PC-9 (cell line): ENCODE data around the gene CCDC91.

Source experiments
- EZH2 ChIP-seq: fragments of 200-600 bp; sonication (generic); IDR thresholded peaks from 2 replicates; pipeline ENCODE4 v1.8.0; 2017; ENCODE audit warnings: antibody characterized with exemption, low read depth
- TF ChIP-seq, protein P1 (sequence below): fragments of 200-600 bp; sonication (generic); conservative IDR thresholded peaks from 2 replicates; pipeline ENCODE4 v1.6.1; 2017; ENCODE audit warnings: mixed run types, antibody characterized with exemption, mild to moderate bottlenecking, moderate library complexity

DNA sequence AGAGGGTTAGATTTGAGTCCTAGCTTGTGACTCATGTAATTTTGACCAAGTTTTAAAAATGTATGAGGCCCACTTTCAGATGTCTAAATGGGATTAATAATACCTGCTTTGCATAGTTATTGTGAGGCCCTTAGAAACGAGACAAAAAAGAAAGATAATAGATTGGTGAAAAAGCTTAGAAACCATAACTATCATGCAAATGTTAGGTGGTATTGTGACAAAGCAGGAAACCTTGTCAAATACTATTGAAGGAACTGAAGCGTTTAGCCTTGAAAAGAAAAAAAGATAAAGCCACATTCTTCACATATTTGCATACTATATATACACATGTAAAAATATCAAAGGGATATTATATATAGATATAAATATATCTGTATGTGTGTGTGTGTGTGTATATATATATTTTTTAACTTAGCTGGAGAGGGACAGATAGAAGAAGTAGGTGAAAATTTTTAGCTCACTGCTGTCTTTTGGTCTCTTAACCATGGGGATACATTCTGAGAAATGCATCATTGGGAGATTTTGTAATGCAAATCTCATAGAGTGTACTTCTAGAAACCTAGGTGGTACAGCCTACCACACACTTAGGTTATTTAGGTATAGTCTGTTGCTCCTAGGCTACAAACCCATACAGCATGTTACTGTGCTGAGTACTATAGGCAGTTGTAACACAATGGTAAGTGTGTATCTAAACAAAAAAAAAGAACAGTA, 270.3 kb downstream of the CCDC91 start:
- TF ChIP-seq, protein P1, sequence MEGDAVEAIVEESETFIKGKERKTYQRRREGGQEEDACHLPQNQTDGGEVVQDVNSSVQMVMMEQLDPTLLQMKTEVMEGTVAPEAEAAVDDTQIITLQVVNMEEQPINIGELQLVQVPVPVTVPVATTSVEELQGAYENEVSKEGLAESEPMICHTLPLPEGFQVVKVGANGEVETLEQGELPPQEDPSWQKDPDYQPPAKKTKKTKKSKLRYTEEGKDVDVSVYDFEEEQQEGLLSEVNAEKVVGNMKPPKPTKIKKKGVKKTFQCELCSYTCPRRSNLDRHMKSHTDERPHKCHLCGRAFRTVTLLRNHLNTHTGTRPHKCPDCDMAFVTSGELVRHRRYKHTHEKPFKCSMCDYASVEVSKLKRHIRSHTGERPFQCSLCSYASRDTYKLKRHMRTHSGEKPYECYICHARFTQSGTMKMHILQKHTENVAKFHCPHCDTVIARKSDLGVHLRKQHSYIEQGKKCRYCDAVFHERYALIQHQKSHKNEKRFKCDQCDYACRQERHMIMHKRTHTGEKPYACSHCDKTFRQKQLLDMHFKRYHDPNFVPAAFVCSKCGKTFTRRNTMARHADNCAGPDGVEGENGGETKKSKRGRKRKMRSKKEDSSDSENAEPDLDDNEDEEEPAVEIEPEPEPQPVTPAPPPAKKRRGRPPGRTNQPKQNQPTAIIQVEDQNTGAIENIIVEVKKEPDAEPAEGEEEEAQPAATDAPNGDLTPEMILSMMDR, result no peak
- TF ChIP-seq EZH2, result no peak
